ENCODE results near the gene TSEN2.
"Not testable (repeated sequence)": the region's sequence is repeated elsewhere in the genome, so short reads cannot be mapped to it uniquely, and the experiment has no call there.

The TSEN2 gene

GRCh38 chr3:12507591-12508281, 23.5 kb downstream of the TSEN2 start:
- no peak for DNase-seq

- DNase-seq: no peak
Observed at GRCh38 chr3:12508291-12508700, 24.0 kb downstream of the TSEN2 start.

DNA sequence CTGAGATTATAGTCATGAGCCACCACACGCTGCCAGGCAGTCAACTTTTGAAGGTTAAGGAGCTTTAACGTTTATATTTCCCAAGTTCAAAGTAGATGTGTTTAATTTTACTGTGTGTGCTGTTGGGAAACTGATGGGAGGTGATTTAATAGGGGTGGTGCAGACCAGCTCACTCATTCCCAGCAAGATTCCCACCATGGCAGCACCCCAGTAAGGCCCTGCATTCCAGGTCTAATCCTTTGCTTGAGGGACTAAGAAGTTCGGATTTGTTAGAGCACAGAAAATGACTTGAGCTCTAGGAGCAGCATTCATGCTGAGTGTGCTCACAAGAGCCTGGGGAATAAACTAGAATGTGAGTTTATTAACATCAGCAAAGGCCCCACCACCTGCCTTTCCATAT, 25.2 kb downstream of the TSEN2 start:
- DNase-seq: no peak

DNA sequence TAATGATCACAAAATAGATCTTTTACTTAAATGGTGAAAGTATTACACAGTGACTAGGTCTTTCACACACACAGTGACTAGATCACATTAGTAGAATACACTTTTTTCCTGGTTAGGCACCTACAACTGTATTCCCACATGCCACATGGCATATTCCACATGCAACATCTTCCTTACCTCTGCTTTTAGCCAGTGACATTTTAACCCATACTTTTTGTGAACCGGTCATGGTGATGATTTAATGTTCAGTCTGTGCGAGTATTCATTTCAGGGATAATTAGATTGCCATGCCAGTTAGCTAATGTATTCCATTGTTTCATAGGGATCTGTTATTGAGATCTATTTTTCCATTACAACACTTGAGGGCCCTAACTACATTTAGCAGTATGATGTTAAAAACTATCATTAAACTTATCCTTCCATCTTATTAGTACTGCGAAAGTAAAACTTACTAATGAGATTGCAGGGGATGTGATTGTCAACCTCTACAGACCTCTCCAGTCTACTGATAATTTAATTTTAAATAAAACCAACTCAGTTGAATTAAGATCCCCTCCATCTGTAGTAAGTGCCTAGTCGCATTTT, 28.3 kb downstream of the TSEN2 start:
- no peak for DNase-seq

DNA sequence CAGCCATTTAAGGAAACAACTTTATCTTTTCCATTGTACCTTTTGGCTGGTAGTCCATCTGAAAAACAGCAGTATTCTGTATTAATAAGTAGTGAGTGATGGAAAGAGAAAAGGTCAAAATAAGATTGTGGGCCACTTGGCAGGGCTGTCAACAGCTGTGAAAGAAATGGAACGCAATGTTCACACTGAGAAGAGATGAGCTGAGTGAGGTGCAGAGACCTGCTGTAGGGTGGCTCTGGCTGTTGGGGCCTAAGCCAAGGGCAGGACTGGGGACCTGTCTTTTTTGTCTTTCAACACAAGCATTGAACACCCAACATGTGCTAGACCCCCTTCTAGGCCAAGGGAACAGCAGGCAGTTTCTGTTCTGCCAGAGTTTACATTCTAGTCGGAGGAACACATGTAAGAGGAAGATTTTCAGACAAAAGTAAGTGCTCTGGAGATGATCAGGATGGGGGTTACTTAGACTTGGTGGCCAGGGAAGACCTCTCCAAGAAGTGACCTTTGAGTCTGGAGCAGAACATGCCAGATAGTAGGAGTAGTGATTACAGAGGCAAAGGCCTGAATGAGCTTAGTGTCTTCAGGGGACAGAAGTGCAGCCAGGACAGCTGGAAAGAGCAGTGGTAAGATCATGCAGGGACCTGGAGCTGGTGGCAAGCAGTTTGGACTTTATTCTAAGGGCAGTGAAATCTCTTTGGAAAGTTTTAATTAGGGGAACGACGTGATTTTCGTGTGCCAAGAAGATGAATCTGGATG, 29.6 kb downstream of the TSEN2 start:
- DNase-seq: no peak

DNA sequence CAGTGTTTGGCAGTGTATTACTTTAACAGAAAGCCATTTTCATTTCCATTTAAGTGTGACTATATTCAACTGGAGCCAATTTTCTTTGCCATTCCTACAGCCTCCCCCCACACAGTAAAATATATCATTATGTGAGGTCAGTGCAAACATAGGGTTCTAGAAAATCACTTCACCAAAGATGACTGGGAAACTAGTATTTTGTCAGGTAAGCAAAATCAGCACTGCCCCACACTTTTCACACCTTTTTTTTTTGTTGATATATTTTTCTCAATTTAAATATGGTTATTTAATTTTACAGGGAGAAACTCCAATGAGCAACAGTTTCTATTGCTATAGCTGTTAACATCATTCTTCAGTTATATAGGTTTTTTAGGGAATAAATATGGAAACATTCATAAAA, 31.4 kb downstream of the TSEN2 start:
- DNase-seq: no peak

DNA sequence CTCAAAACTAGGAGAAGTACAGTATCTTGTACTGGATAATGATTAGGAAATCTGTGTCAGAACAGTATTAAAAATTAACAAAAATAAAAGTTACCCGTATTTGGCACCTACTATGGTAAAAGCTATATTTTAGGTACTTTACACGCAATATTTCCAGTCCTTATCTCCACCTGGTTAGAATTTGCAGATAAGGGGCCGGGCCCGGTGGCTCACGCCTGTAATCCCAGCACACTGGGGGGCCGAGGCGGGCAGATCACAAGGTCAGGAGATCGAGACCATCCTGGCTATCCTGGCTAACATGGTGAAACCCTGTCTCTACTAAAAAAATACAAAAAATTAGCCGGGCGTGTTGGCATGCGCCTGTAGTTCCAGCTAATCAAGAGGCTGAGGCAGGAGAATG, 32.6 kb downstream of the TSEN2 start:
- DNase-seq: no peak

- DNase-seq: no peak
Observed at GRCh38 chr3:12518261-12519028, 34.2 kb downstream of the TSEN2 start.

DNA sequence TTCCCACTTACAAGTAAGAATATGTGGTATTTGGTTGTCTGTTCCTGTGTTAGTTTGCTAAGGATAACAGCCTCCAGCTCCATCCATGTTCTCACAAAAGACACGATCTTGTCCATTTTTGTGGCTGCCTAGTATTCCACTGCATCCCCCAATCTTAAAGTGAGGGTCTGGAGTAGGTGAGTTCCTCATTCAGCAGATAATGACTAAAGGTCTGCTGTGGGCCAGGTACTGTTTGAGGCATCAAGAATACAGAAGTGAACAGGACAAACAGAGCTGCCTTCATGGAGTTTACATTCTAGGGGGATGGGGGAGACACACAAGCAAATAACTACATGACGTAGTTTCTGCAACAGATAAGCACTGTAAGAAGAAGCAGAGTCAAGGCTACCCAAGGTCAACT, 36.7 kb downstream of the TSEN2 start:
- DNase-seq: no peak

DNA sequence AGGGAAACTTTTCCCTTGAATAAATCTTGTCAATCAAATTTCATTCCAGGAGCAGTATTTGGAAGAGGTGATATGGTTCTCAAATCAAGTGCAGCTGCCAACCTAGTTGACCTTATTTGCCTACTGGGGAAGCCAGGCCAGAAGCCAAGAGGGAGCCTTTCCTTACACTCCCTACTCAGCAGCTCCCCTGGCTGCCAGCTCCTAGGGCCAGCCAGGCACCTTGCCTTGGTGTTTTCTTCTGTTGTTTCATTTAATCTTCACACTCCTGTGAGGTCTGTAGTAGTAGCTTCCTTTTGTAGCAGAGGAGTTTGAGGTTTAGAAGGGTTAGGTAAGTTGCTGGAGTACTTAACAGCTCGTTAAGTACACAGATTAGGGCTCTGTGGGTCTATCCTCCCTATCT, 38.4 kb downstream of the TSEN2 start:
- no peak for DNase-seq

GRCh38 chr3:12527757-12528143, 43.5 kb downstream of the TSEN2 start:
- no peak for DNase-seq

DNA sequence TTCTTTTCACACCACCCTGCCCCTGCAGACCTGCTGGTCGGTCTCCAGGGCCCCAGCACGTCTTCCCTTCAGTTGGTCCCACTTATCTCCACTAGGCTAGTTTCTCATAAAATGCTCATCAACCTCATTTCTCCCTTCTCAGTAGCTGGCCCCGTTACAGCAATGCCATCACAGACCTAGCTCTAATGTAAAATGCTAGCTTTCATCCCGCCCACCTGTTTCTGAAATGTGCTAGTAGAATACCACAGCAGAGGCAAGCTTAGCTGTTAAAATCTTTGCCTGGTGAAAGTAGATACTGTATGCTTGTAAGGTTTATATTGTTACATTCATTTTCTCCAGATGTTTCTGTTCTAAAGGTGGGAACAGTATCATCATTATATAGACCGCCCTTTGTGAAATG, 47.9 kb downstream of the TSEN2 start:
- DNase-seq: no peak

GRCh38 chr3:12536423-12536822, 52.1 kb downstream of the TSEN2 start:
- DNase-seq: no peak

DNA sequence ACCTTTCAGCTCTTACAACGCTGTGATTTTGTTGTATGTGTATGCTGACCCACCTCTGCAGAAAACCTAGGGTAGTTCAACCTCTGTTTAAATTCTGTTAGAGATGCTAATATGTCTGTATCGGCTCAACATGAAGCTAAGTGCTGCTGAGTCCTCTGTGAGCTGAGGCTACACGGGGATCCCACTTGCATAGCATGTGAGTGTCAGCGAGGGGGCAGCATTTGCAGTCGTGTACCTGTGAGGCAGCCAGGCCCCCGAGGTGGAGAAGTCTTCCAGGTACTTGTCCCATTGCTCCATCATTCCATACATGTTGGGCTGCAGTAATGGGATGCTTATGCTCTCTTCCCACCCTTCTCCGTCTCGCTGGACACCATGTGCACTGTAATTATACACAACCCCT, 57.3 kb downstream of the TSEN2 start:
- no peak for DNase-seq

- not testable (repeated sequence) for DNase-seq
Observed at GRCh38 chr3:12543497-12543896, 59.2 kb downstream of the TSEN2 start.

GRCh38 chr3:12544652-12545472, 60.6 kb downstream of the TSEN2 start:
- no peak for DNase-seq

DNA sequence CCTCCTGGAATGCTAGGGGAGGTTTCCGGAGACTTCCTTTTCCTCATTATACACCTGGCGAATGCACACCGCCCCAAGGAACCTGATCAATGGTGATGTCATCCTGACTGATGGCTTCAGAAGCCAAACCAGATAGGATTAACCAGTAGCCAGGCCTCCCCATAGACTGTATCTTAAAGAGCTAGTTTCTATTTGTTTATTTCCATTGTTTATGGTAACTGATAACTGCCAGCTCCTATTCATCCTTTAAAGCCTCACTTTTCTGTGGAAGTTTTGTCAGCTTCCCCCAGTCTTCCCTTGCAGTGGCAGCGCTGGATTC, 61.2 kb downstream of the TSEN2 start, which contains the start of gene MKRN2OS:
TSS of gene MKRN2OS (minus strand) at position 27 of the 319 bp plus-strand sequence. CDS start 35 bp downstream, outside the sequence.
- no peak for DNase-seq

GRCh38 chr3:12549971-12550760, 65.9 kb downstream of the TSEN2 start:
- no peak for DNase-seq

GRCh38 chr3:12553921-12554391, 69.7 kb downstream of the TSEN2 start:
- DNase-seq: no peak

GRCh38 chr3:12556314-12556689, 72.0 kb downstream of the TSEN2 start:
- no peak for DNase-seq

GRCh38 chr3:12556690-12557472, 72.6 kb downstream of the TSEN2 start, which contains the start of gene MKRN2:
Gene MKRN2 (plus strand): TSS chr3:12557087. CDS start chr3:12557151, 64 bp downstream.
- DNase-seq: no peak

Data from cortex of kidney (tissue), 1 donor.